GM10248 (cell line): ENCODE measurements around the gene MYL10.

Source experiments
- CTCF ChIA-PET: fragments of 300-600 bp; sonication (Branson Sonifier 250); formaldehyde crosslinking; extraction: SDS; loops from one replicate; lab custom pipeline; 2021; ENCODE audit warnings: antibody characterized with exemption; lab: Yijun Ruan, JAX
- POLR2A ChIA-PET: fragments of 350-650 bp; sonication (Branson Sonifier 250); formaldehyde crosslinking; extraction: SDS; loops from one replicate; lab custom pipeline; 2020; ENCODE audit warnings: antibody characterized with exemption; lab: Yijun Ruan, JAX
- DNase-seq: peaks from one replicate; pipeline ENCODE4 v3.0.0; 2012; ENCODE audit errors: extremely low spot score
- TF ChIP-seq, protein P1 (sequence below): IDR thresholded peaks from 2 replicates; pipeline ENCODE4 v1.5.1; 2012; ENCODE audit warnings: mild to moderate bottlenecking, low read depth; ENCODE audit errors: extremely low read depth, missing control alignments, control extremely low read depth

The MYL10 gene

DNA sequence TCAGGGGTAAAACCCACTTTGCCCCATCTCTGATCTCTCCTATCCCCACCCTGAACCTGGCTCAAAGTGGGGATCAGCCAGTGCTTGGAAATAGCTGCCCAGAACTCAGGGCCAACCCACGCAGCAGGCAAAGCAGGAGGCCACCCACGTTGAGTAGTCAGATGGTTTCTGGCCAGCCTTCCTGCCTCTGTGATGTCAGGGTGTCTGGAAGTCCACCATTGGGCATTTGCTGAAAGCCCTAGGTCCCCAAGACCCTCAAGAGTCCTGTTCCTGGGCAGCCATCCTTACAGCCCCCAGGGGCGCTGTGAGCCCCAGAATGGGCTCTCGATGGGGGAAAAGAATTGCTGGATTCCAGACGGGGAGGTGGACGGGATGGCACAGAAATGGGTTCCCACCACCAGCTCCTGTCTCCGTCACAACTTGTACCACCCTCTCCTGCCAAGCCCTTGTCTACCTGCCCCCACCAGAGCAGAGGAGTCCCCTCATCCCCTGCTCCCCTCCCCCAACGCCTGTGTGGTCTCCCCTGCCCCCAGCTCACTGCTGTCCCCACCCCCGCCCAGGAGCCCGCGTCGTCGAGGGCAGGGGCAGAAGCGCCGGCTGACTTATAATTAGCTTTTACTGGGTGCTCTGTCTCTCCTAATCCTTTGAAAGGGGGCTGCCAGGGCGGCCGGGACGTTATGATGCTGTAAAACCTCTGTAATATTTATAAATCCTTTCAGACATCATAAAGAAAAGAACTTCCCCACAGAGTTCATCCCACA, 3.9 kb downstream of the MYL10 start:
- TF ChIP-seq, protein P1, sequence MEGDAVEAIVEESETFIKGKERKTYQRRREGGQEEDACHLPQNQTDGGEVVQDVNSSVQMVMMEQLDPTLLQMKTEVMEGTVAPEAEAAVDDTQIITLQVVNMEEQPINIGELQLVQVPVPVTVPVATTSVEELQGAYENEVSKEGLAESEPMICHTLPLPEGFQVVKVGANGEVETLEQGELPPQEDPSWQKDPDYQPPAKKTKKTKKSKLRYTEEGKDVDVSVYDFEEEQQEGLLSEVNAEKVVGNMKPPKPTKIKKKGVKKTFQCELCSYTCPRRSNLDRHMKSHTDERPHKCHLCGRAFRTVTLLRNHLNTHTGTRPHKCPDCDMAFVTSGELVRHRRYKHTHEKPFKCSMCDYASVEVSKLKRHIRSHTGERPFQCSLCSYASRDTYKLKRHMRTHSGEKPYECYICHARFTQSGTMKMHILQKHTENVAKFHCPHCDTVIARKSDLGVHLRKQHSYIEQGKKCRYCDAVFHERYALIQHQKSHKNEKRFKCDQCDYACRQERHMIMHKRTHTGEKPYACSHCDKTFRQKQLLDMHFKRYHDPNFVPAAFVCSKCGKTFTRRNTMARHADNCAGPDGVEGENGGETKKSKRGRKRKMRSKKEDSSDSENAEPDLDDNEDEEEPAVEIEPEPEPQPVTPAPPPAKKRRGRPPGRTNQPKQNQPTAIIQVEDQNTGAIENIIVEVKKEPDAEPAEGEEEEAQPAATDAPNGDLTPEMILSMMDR, result no peak
- POLR2A ChIA-PET, result no interaction called here
- CTCF ChIA-PET, result interaction anchor here (1.3 kb wide), 1 partner anchor 22 kb away, joined by 4 read pairs; no protein-coding TSS in a partner anchor
- no peak for DNase-seq

GRCh38 chr7:101624246-101625001, 4.7 kb downstream of the MYL10 start:
- CTCF ChIA-PET, result interaction anchor here (1.3 kb wide), 1 partner anchor 21 kb away, joined by 4 read pairs; no protein-coding TSS in a partner anchor
- POLR2A ChIA-PET, result no interaction called here
- DNase-seq, result no peak
- TF ChIP-seq, protein P1, result no peak

GRCh38 chr7:101622609-101623173, 6.4 kb downstream of the MYL10 start:
- ChIA-PET POLR2A (no interaction called here), CTCF (no interaction called here)
- DNase-seq, result no peak
- TF ChIP-seq, protein P1, result no peak

GRCh38 chr7:101620991-101621390, 8.1 kb downstream of the MYL10 start:
- POLR2A ChIA-PET, result interaction anchor here (0.6 kb wide), 1 partner anchor 158 kb away, joined by 6 read pairs; no protein-coding TSS in a partner anchor
- TF ChIP-seq, protein P1, result no peak
- no peak for DNase-seq
- CTCF ChIA-PET, result no interaction called here

GRCh38 chr7:101620395-101620794, 8.7 kb downstream of the MYL10 start:
- no peak for DNase-seq
- TF ChIP-seq, protein P1, result no peak
- ChIA-PET CTCF (no interaction called here), POLR2A (interaction anchor here (0.6 kb wide), 1 partner anchor 158 kb away, joined by 6 read pairs; no protein-coding TSS in a partner anchor)

DNA sequence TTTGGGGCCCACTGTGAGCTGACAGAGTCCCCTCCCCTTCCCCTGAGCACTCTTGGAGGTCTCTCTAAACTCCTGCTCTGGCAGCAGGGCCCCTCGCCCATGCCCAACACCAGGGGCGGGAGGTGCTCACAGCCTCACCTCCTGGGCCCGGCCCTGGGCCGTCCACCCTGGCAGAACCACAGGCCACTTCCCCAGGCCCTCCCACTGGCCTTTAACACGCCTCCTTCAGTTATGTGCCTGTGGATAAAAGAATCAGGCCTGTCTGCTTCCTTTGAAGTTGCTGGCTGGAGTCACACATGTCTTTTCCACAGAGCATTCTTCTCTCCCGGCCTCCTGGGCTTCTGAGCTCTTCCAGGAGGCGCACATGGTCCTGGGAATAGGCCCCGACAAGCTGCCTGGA, 10.2 kb downstream of the MYL10 start:
- ChIA-PET CTCF (no interaction called here), POLR2A (no interaction called here)
- TF ChIP-seq, protein P1, result no peak

More for the DNA sequence above, 10.2 kb downstream of the MYL10 start:
- no peak for DNase-seq
